Rectal smooth muscle tissue (tissue), 1 donor: Measurements from ENCODE around the gene LCP1.

Source experiments
- H3K27ac ChIP-seq: one replicate; pipeline ENCODE4 v1.7.0; 2013; ENCODE audit warnings: low read depth, low read length, inconsistent platforms
- H3K27me3 ChIP-seq: one replicate; pipeline ENCODE4 v1.7.0; 2013; ENCODE audit warnings: low read length; ENCODE audit not compliant: control insufficient read depth, insufficient read depth
- H3K36me3 ChIP-seq: one replicate; pipeline ENCODE4 v1.7.0; 2013; ENCODE audit warnings: low read length; ENCODE audit not compliant: control insufficient read depth, insufficient read depth
- H3K4me1 ChIP-seq: one replicate; pipeline ENCODE4 v1.7.0; 2013; ENCODE audit warnings: low read length; ENCODE audit not compliant: control insufficient read depth, insufficient read depth
- H3K4me3 ChIP-seq: one replicate; pipeline ENCODE4 v1.7.0; 2013; ENCODE audit warnings: low read length
- H3K9ac ChIP-seq: one replicate; pipeline ENCODE4 v1.7.0; 2013; ENCODE audit warnings: low read length

Gene LCP1

DNA sequence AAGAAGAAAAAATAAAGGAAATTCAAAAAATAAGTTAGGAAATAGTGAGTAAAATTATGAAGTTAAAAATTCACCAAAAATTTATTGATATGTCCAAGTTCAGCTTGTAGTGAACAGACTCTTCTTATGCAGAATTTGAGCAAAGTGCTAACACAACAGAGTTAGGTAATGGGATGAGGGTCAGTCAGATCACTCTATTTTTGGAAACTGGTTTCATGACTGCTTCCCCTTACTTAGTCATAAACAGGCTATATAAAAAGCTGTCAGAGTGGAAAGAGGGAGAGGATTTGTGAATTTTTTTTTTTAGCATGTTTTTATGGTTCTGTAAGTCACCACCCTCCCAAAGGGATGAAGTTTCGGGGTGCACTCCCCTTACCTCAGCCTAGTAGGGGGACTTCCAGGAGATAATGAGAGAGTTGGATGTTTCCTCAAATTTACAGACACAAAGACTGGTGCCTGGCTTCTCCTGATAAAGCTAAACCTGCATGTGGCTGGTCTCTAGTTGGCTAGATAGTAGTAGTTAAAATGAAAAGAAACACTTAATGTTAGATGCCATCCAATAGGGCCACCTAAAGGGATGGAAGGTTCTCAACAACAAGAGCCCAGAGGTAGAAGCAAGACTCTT is 81.7 kb downstream of the LCP1 start:
- no peak overlapping the region for H3K27ac ChIP-seq
- no peaks in the 10 kb centered on the region for H3K4me1 ChIP-seq
- H3K27me3 ChIP-seq = no peaks in the 10 kb centered on the region
- no peak overlapping the region for H3K9ac ChIP-seq
- H3K4me3 ChIP-seq = no peak overlapping the region
- H3K36me3 ChIP-seq = no peaks in the 10 kb centered on the region

GRCh38 chr13:46097663-46098062 is 84.3 kb downstream of the LCP1 start:
- Histone ChIP-seq H3K9ac (no peak overlapping the region), H3K4me1 (no peaks in the 10 kb centered on the region), H3K27ac (no peak overlapping the region), H3K36me3 (no peaks in the 10 kb centered on the region), H3K27me3 (no peaks in the 10 kb centered on the region), H3K4me3 (no peak overlapping the region)

GRCh38 chr13:46097015-46097414 is 85.0 kb downstream of the LCP1 start:
- H3K4me1 ChIP-seq = no peaks in the 10 kb centered on the region
- H3K36me3 ChIP-seq = no peaks in the 10 kb centered on the region
- H3K27ac ChIP-seq = no peak overlapping the region
- no peaks in the 10 kb centered on the region for H3K27me3 ChIP-seq
- no peak overlapping the region for H3K4me3 ChIP-seq
- H3K9ac ChIP-seq = no peak overlapping the region

- H3K36me3 ChIP-seq = no peaks in the 10 kb centered on the region
- H3K27ac ChIP-seq = no peak overlapping the region
- no peak overlapping the region for H3K4me3 ChIP-seq
- no peaks in the 10 kb centered on the region for H3K4me1 ChIP-seq
- H3K27me3 ChIP-seq = no peaks in the 10 kb centered on the region
- no peak overlapping the region for H3K9ac ChIP-seq
Observed at GRCh38 chr13:46094478-46094877, 87.5 kb downstream of the LCP1 start.

DNA sequence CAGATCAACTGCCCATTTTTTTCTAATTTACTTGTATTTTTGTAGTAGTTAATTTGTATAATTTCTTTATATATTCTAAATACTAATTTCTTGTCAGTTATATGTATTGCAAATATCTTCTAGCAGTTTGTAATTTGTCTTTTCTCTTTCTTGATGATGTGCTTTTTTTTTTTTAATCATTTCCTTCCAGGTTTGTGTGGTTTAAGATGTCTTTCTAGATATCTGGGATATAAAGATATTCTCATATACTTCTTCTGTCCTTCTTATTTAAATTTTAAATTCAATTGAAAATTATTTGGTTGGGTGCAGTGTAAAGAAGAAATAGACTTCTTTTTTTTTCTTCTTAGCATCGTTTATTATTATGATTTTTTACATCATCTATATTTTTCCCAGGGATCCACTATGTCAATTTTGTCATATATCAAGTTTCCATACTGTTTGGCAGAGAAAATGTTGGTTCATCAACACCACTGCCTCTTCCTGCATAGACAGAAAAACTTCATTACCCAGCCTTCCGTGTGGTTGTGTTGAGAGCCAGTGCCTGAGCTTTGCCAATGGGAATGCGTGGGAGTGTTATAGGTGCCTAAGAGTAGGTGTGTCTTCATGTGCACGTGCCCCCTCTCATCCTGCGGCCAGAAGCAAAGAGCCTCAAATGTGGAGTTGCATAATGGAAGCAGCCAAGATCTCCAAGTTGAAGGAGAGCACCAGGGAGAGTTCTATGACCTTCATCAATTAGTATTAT is 93.0 kb downstream of the LCP1 start:
- no peak overlapping the region for H3K4me3 ChIP-seq
- H3K27ac ChIP-seq = no peak overlapping the region

GRCh38 chr13:46087481-46087880 is 94.5 kb downstream of the LCP1 start:
- no peaks in the 10 kb centered on the region for H3K27me3 ChIP-seq
- H3K36me3 ChIP-seq = no peaks in the 10 kb centered on the region
- no peak overlapping the region for H3K27ac ChIP-seq

More for the DNA sequence above, 93.0 kb downstream of the LCP1 start:
- Histone ChIP-seq H3K9ac (no peak overlapping the region), H3K27me3 (no peaks in the 10 kb centered on the region), H3K36me3 (no peaks in the 10 kb centered on the region), H3K4me1 (no peaks in the 10 kb centered on the region)

DNA sequence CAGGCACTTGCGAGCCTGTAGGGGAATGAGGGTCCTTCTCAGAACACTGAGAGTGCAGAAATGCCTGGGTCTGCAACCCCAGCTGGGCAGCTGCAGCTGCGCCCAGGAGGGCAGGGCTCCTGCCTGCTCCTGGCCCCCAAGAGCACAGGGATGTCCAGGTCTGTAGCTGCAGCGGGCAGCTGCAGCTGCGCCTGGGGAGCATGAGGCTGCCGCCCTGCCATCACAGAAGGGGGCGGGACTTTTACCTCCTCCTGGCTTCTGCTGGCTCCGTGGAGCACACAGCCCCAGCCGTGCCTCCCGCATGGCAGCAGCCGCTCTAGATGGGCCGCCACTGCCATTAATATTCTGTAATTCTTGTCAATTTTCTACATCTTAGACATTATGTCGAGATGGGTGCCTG is 95.0 kb downstream of the LCP1 start:
- no peak overlapping the region for H3K4me3 ChIP-seq
- no peak overlapping the region for H3K27ac ChIP-seq
- no peaks in the 10 kb centered on the region for H3K4me1 ChIP-seq
- no peaks in the 10 kb centered on the region for H3K36me3 ChIP-seq
- H3K27me3 ChIP-seq = no peaks in the 10 kb centered on the region
- H3K9ac ChIP-seq = no peak overlapping the region

More at GRCh38 chr13:46087481-46087880, 94.5 kb downstream of the LCP1 start:
- H3K4me3 ChIP-seq = no peak overlapping the region
- no peaks in the 10 kb centered on the region for H3K4me1 ChIP-seq
- no peak overlapping the region for H3K9ac ChIP-seq

GRCh38 chr13:46086421-46086922 is 95.5 kb downstream of the LCP1 start:
- no peaks in the 10 kb centered on the region for H3K27me3 ChIP-seq
- H3K36me3 ChIP-seq = no peaks in the 10 kb centered on the region
- H3K27ac ChIP-seq = no peak overlapping the region
- no peak overlapping the region for H3K9ac ChIP-seq
- H3K4me3 ChIP-seq = no peak overlapping the region
- no peaks in the 10 kb centered on the region for H3K4me1 ChIP-seq

- H3K4me1 ChIP-seq = no peaks in the 10 kb centered on the region
- H3K27me3 ChIP-seq = no peaks in the 10 kb centered on the region
- H3K27ac ChIP-seq = no peak overlapping the region
- H3K9ac ChIP-seq = no peak overlapping the region
- no peak overlapping the region for H3K4me3 ChIP-seq
- H3K36me3 ChIP-seq = no peaks in the 10 kb centered on the region
Observed at GRCh38 chr13:46085737-46086136, 96.2 kb downstream of the LCP1 start.

GRCh38 chr13:46082324-46082723 is 99.7 kb downstream of the LCP1 start:
- Histone ChIP-seq H3K4me1 (no peaks in the 10 kb centered on the region), H3K36me3 (no peaks in the 10 kb centered on the region), H3K9ac (no peak overlapping the region)

DNA sequence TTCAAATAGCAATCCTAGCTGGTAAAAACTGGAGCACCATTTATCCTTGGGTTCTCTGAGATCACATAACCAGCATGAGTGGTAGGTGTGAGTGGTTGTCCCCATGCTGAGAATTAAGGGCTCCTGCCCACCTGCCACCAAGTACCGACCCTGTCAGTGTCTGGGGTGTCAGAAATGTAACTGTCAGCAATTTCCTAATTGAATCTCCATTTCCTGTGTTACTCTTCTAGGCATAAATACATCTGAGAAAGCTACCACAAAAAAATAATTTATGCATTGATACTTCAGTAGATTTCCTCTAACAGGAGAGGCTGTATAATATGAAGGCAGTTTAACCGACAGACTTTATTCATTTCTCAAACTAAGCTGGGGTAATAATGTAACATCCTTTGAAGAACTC is 102.2 kb downstream of the LCP1 start:
- no peak overlapping the region for H3K4me3 ChIP-seq
- no peak overlapping the region for H3K9ac ChIP-seq
- no peaks in the 10 kb centered on the region for H3K27me3 ChIP-seq
- H3K27ac ChIP-seq = no peak overlapping the region
- H3K36me3 ChIP-seq = no peaks in the 10 kb centered on the region
- H3K4me1 ChIP-seq = no peaks in the 10 kb centered on the region

More at GRCh38 chr13:46082324-46082723, 99.7 kb downstream of the LCP1 start:
- Histone ChIP-seq H3K4me3 (no peak overlapping the region), H3K27ac (no peak overlapping the region), H3K27me3 (no peaks in the 10 kb centered on the region)

DNA sequence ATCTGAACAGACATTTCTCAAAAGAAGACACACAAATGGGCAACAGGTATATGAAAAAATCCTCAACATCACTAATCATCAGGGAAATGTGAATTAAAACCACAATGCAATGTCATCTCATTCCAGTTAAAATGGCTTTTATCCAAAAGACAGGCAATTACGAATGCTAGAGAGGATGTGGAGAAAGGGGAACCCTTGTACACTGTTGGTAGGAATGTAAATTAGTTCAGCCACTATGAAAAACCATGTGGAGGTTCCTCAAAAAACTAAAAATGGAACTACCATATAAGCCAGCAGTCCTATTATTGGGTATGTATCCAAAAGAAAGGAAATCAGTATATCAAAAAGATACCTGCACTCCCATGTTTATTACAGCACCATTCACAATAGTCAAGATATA is 104.7 kb downstream of the LCP1 start:
- H3K9ac ChIP-seq = no peak overlapping the region

DNA sequence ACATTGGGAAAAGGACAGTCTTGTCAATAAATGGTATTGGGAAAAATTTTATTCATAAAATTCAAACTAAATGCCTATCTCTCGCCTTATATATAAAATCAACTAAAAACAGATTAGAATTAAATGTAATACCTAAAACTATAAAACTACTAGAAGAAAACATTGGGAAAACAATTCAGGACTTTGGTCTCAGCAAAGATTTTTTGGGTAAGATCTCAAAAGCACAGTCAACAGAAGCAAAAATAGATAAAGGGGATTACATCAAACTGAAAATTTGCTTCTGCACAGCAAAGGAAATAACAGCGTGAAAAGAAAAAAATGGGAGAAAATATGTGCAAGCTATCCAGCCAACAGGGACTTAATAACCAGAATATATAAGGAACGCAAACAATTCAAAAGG is 105.2 kb downstream of the LCP1 start:
- H3K27me3 ChIP-seq = no peaks in the 10 kb centered on the region
- H3K4me1 ChIP-seq = no peaks in the 10 kb centered on the region
- no peak overlapping the region for H3K27ac ChIP-seq
- H3K36me3 ChIP-seq = no peaks in the 10 kb centered on the region
- no peak overlapping the region for H3K9ac ChIP-seq
- H3K4me3 ChIP-seq = no peak overlapping the region

More for the DNA sequence above, 104.7 kb downstream of the LCP1 start:
- Histone ChIP-seq H3K4me1 (no peaks in the 10 kb centered on the region), H3K27ac (no peak overlapping the region), H3K36me3 (no peaks in the 10 kb centered on the region), H3K4me3 (no peak overlapping the region), H3K27me3 (no peaks in the 10 kb centered on the region)
